GM18870 (cell line): Measurements from ENCODE around the gene STRAP.
"Not testable (repeated sequence)": the region's sequence is repeated elsewhere in the genome, so short reads cannot be mapped to it uniquely, and the experiment has no call there.

Source experiments
- ATAC-seq: cut with Tn5 transposase; IDR thresholded peaks from one replicate; pipeline ENCODE4 v1.9.1; 2021; ENCODE audit warnings: moderate library complexity; ENCODE audit not compliant: unreplicated experiment

The STRAP gene

DNA sequence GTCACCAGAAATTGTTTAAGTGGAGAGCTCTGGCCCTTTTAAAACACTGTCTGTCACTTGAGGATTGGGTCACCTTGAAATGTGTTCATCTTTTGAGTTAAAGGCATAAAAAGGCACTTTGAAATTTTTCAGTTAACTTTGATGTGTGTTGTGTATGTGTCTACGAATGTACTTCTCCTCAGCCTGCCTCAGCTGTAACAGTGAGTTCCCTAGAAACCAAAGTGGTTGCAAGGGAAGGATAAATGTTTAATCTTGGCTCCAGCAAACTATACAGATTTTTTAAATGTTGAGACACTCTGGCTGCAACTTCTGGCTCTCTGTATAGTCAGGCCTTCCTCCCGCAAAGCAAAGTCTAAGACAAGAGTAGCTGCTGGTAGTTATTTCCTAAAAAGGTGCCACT is 37.2 kb downstream of the STRAP start:
- ATAC-seq, result no peak

DNA sequence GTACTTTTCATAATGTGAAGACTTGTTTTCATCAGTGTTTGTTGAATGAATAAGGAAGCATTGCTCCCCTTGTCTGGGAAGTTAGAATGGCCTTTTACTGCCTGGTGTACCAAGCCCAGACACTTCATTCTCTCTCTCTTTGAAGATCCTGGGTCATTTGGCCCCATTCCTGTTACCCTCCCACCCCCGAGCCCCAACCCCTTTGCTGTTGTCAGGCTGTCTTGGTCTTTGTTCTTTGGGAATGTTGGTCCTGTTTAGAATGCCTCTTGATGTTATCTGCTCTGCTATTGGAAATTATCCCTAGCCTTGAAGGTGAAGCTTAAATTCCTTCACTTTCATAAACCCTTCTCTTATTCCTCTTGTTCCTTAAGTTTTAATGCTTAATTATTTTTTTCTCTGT is 42.8 kb downstream of the STRAP start:
- ATAC-seq, result no peak

- ATAC-seq, result no peak
Measured at GRCh38 chr12:15928346-15928745, 46.2 kb downstream of the STRAP start.

GRCh38 chr12:15928870-15929571 is 46.8 kb downstream of the STRAP start:
- ATAC-seq, result no peak

- peak; percentile 65 for ATAC-seq
Measured at GRCh38 chr12:15931590-15932053, 49.4 kb downstream of the STRAP start.

DNA sequence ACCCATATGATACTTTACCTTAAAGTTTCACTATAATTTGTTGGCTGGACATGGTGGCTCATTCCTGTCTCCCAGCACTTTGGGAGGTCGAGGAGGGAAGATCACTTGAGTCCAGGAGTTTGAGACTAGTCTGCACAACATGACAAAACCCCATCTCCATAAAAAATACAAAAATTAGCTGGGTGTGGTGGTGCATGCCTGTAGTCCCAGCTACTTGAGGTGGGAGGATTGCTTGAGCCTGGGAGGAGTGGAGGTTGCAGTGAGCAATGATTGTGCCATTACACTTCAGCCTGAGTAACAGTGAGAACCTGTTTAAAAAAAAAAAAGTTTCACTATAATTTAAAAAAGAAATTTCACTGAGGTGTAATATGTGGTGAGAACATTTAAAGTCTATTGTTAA is 50.1 kb downstream of the STRAP start:
- no peak for ATAC-seq

- no peak for ATAC-seq
Measured at GRCh38 chr12:15932971-15933370, 50.8 kb downstream of the STRAP start.

- ATAC-seq, result no peak
Measured at GRCh38 chr12:15933751-15934150, 51.6 kb downstream of the STRAP start.

DNA sequence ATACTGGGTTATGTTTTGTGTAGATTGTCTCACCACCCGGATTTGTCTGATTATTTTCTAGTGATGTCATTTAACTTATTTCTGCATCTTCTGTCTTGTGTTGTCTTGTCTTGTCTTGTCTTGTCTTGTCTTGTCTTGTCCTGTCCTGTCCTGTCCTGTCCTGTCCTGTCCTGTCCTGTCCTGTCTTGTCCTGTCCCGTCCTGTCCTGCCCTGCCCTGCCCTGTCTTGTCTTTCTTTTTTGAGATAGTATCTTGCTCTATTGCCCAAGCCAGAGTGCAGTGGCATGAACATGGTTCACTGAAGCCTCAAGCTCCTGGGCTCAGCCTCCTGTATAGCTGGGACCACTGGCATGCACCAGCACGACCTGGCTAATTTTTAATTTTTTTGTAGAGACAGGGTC is 54.6 kb downstream of the STRAP start:
- no peak for ATAC-seq

GRCh38 chr12:15937902-15938301 is 55.7 kb downstream of the STRAP start:
- ATAC-seq, result no peak

DNA sequence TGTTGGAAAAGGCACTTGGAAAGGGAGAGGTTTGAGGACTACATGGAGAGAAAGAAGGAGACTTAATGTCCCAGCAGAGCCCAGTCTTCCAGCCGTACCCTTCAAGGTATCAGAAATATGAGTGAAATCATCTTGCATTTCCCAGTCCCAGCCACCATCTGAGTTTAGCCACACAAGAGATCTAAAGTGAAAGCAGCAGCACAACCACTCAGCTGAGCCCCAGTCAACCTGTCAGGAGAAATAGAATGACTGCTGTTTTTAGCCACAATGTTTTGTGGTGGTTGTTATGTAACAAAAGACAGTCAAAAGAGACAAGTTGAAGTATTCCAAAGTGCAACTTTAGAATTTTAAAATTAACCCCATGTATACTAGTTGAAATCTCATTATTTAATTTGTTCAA is 56.9 kb downstream of the STRAP start:
- ATAC-seq, result no peak

DNA sequence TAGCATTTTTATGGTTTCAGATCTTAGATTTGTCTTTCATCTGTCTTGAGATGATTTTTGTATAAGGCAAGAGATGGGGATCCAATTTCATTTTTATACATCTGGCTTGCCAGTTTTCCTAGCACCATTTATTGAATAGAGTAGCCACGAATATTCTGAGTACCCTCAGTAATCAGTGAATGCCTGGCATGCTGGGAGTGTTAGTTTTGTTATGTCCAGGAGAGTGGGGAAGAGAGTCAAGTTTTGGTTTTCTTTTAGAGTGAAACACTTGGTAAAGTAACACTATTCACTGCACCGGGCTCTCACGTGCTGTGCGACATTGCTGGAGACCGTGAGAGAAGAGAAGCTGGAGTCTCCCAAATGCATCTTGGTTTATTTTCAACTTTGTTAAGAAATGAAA is 60.3 kb downstream of the STRAP start:
- no peak for ATAC-seq

- ATAC-seq, result not testable (repeated sequence)
Measured at GRCh38 chr12:15943519-15943918, 61.3 kb downstream of the STRAP start.

DNA sequence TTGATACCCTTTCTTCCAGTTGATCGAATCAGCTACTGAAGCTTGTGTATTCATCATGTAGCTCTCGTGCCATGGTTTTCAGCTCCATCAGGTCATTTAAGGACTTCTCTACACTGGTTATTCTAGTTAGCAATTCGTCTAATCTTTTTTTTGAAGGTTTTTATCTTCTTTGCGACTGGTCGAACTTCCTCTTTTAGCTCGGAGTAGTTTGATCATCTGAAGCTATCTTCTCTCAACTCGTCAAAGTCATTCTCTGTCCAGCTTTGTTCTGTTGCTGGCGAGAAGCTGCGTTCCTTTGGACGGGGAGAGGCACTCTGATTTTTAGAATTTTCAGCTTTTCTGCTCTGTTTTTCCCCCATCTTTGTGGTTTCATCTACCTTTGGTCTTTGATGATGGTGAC is 66.3 kb downstream of the STRAP start:
- ATAC-seq, result not testable (repeated sequence)
